Measurements from ENCODE around the gene DGAT2L6.
"Not testable (repeated sequence)": the region's sequence is repeated elsewhere in the genome, so short reads cannot be mapped to it uniquely, and the experiment has no call there.

DGAT2L6 gene

GRCh38 chrX:70241501-70241900 is 64.2 kb downstream of the DGAT2L6 start:
- peaks cover 0 to 5% of the 10 kb centered on the region in 2 donors for H3K27me3 ChIP-seq (ENCODE audit: control insufficient read depth in 2 of 2, insufficient read depth in 2 of 2, low read length in 2 of 2)
- H3K4me1 ChIP-seq (ENCODE audit: control insufficient read depth in 2 of 2, insufficient read depth in 2 of 2, low read length in 2 of 2): no peaks in the 10 kb centered on the region
- no peak overlapping the region for H3K9ac ChIP-seq (ENCODE audit: low read depth in 1 of 2, low read length in 2 of 2)
- H3K36me3 ChIP-seq (ENCODE audit: control insufficient read depth in 2 of 2, insufficient read depth in 2 of 2, low read length in 2 of 2): no peaks in the 10 kb centered on the region
- H3K27ac ChIP-seq (ENCODE audit: low read depth in 2 of 2, low read length in 2 of 2): no peak overlapping the region
- no peak overlapping the region for H3K4me3 ChIP-seq (ENCODE audit: low read length in 2 of 2)
- no peaks in the 10 kb centered on the region for H3K9me3 ChIP-seq (ENCODE audit: control insufficient read depth in 2 of 2, low read length in 2 of 2)

GRCh38 chrX:70243601-70244000 is 66.3 kb downstream of the DGAT2L6 start:
- not testable (repeated sequence) for H3K4me3 ChIP-seq (ENCODE audit: low read length in 2 of 2); H3K27ac ChIP-seq (ENCODE audit: low read depth in 2 of 2, low read length in 2 of 2); H3K9ac ChIP-seq (ENCODE audit: low read depth in 1 of 2, low read length in 2 of 2); H3K36me3 ChIP-seq (ENCODE audit: control insufficient read depth in 2 of 2, insufficient read depth in 2 of 2, low read length in 2 of 2); H3K4me1 ChIP-seq (ENCODE audit: control insufficient read depth in 2 of 2, insufficient read depth in 2 of 2, low read length in 2 of 2); H3K9me3 ChIP-seq (ENCODE audit: control insufficient read depth in 2 of 2, low read length in 2 of 2); H3K27me3 ChIP-seq (ENCODE audit: control insufficient read depth in 2 of 2, insufficient read depth in 2 of 2, low read length in 2 of 2)

GRCh38 chrX:70244881-70245280 is 67.6 kb downstream of the DGAT2L6 start:
- Histone ChIP-seq H3K9ac (ENCODE audit: low read depth in 1 of 2, low read length in 2 of 2) (no peak overlapping the region), H3K4me3 (ENCODE audit: low read length in 2 of 2) (no peak overlapping the region), H3K27ac (ENCODE audit: low read depth in 2 of 2, low read length in 2 of 2) (no peak overlapping the region), H3K9me3 (ENCODE audit: control insufficient read depth in 2 of 2, low read length in 2 of 2) (no peaks in the 10 kb centered on the region), H3K27me3 (ENCODE audit: control insufficient read depth in 2 of 2, insufficient read depth in 2 of 2, low read length in 2 of 2) (no peaks in the 10 kb centered on the region), H3K36me3 (ENCODE audit: control insufficient read depth in 2 of 2, insufficient read depth in 2 of 2, low read length in 2 of 2) (no peaks in the 10 kb centered on the region), H3K4me1 (ENCODE audit: control insufficient read depth in 2 of 2, insufficient read depth in 2 of 2, low read length in 2 of 2) (no peaks in the 10 kb centered on the region)

GRCh38 chrX:70247252-70247651 is 70.0 kb downstream of the DGAT2L6 start:
- no peak overlapping the region for H3K4me3 ChIP-seq (ENCODE audit: low read length in 2 of 2)
- H3K36me3 ChIP-seq (ENCODE audit: control insufficient read depth in 2 of 2, insufficient read depth in 2 of 2, low read length in 2 of 2): no peaks in the 10 kb centered on the region
- no peaks in the 10 kb centered on the region for H3K9me3 ChIP-seq (ENCODE audit: control insufficient read depth in 2 of 2, low read length in 2 of 2)
- peaks cover 0 to 5% of the 10 kb centered on the region in 2 donors for H3K27me3 ChIP-seq (ENCODE audit: control insufficient read depth in 2 of 2, insufficient read depth in 2 of 2, low read length in 2 of 2)
- no peak overlapping the region for H3K27ac ChIP-seq (ENCODE audit: low read depth in 2 of 2, low read length in 2 of 2)
- no peak overlapping the region for H3K9ac ChIP-seq (ENCODE audit: low read depth in 1 of 2, low read length in 2 of 2)
- H3K4me1 ChIP-seq (ENCODE audit: control insufficient read depth in 2 of 2, insufficient read depth in 2 of 2, low read length in 2 of 2): no peaks in the 10 kb centered on the region

GRCh38 chrX:70252491-70252890 is 75.2 kb downstream of the DGAT2L6 start:
- H3K36me3 ChIP-seq (ENCODE audit: control insufficient read depth in 2 of 2, insufficient read depth in 2 of 2, low read length in 2 of 2): no peaks in the 10 kb centered on the region
- H3K27me3 ChIP-seq (ENCODE audit: control insufficient read depth in 2 of 2, insufficient read depth in 2 of 2, low read length in 2 of 2): peaks cover 0 to 5% of the 10 kb centered on the region in 2 donors
- H3K27ac ChIP-seq (ENCODE audit: low read depth in 2 of 2, low read length in 2 of 2): no peak overlapping the region
- no peak overlapping the region for H3K9ac ChIP-seq (ENCODE audit: low read depth in 1 of 2, low read length in 2 of 2)
- H3K4me1 ChIP-seq (ENCODE audit: control insufficient read depth in 2 of 2, insufficient read depth in 2 of 2, low read length in 2 of 2): no peaks in the 10 kb centered on the region
- no peak overlapping the region for H3K4me3 ChIP-seq (ENCODE audit: low read length in 2 of 2)
- H3K9me3 ChIP-seq (ENCODE audit: control insufficient read depth in 2 of 2, low read length in 2 of 2): no peaks in the 10 kb centered on the region

- Histone ChIP-seq H3K36me3 (ENCODE audit: control insufficient read depth in 2 of 2, insufficient read depth in 2 of 2, low read length in 2 of 2) (no peaks in the 10 kb centered on the region), H3K27me3 (ENCODE audit: control insufficient read depth in 2 of 2, insufficient read depth in 2 of 2, low read length in 2 of 2) (peaks cover 0 to 5% of the 10 kb centered on the region in 2 donors), H3K9ac (ENCODE audit: low read depth in 1 of 2, low read length in 2 of 2) (no peak overlapping the region), H3K4me3 (ENCODE audit: low read length in 2 of 2) (no peak overlapping the region), H3K9me3 (ENCODE audit: control insufficient read depth in 2 of 2, low read length in 2 of 2) (no peaks in the 10 kb centered on the region), H3K4me1 (ENCODE audit: control insufficient read depth in 2 of 2, insufficient read depth in 2 of 2, low read length in 2 of 2) (no peaks in the 10 kb centered on the region), H3K27ac (ENCODE audit: low read depth in 2 of 2, low read length in 2 of 2) (no peak overlapping the region)
These were observed 76.2 kb downstream of the DGAT2L6 start for GRCh38 chrX:70253377-70254062.

- H3K36me3 ChIP-seq (ENCODE audit: control insufficient read depth in 2 of 2, insufficient read depth in 2 of 2, low read length in 2 of 2): no peaks in the 10 kb centered on the region
- H3K9me3 ChIP-seq (ENCODE audit: control insufficient read depth in 2 of 2, low read length in 2 of 2): no peaks in the 10 kb centered on the region
- no peaks in the 10 kb centered on the region for H3K4me1 ChIP-seq (ENCODE audit: control insufficient read depth in 2 of 2, insufficient read depth in 2 of 2, low read length in 2 of 2)
- H3K27ac ChIP-seq (ENCODE audit: low read depth in 2 of 2, low read length in 2 of 2): no peak overlapping the region
- H3K27me3 ChIP-seq (ENCODE audit: control insufficient read depth in 2 of 2, insufficient read depth in 2 of 2, low read length in 2 of 2): peaks cover 0 to 5% of the 10 kb centered on the region in 2 donors
- H3K9ac ChIP-seq (ENCODE audit: low read depth in 1 of 2, low read length in 2 of 2): no peak overlapping the region
- H3K4me3 ChIP-seq (ENCODE audit: low read length in 2 of 2): no peak overlapping the region
These were observed 76.7 kb downstream of the DGAT2L6 start for GRCh38 chrX:70254063-70254400.

- no peaks in the 10 kb centered on the region for H3K9me3 ChIP-seq (ENCODE audit: control insufficient read depth in 2 of 2, low read length in 2 of 2)
- H3K36me3 ChIP-seq (ENCODE audit: control insufficient read depth in 2 of 2, insufficient read depth in 2 of 2, low read length in 2 of 2): no peaks in the 10 kb centered on the region
- no peak overlapping the region for H3K27ac ChIP-seq (ENCODE audit: low read depth in 2 of 2, low read length in 2 of 2)
- H3K4me1 ChIP-seq (ENCODE audit: control insufficient read depth in 2 of 2, insufficient read depth in 2 of 2, low read length in 2 of 2): no peaks in the 10 kb centered on the region
- no peak overlapping the region for H3K9ac ChIP-seq (ENCODE audit: low read depth in 1 of 2, low read length in 2 of 2)
- peaks cover 0 to 5% of the 10 kb centered on the region in 2 donors for H3K27me3 ChIP-seq (ENCODE audit: control insufficient read depth in 2 of 2, insufficient read depth in 2 of 2, low read length in 2 of 2)
- H3K4me3 ChIP-seq (ENCODE audit: low read length in 2 of 2): no peak overlapping the region
These were observed 77.6 kb downstream of the DGAT2L6 start for GRCh38 chrX:70254909-70255308.
